Lower lobe of right lung (tissue), 2 donors: Measurements from ENCODE around the gene SLC25A21. TPM values are rescaled to one million over a fixed set of nuclear protein-coding genes. Genes with fewer than 3 reads are reported as not detected.

ENCODE experiments used
- ATAC-seq, 2 donors: fragments of 200-7000 bp; cut with Tn5 transposase; one replicate each; pipeline ENCODE4 v1.9.1; 2020 to 2022; ENCODE audit warnings: mild to moderate bottlenecking in 2 of 2, moderate library complexity in 2 of 2
- DNase-seq: peaks from one replicate; pipeline ENCODE4 v3.0.0-alpha.2; 2020
- H3K27ac ChIP-seq: fragments of 200-600 bp; one replicate; pipeline ENCODE4 v1.8.0; 2022
- H3K27me3 ChIP-seq: fragments of 200-600 bp; one replicate; pipeline ENCODE4 v1.8.0; 2022; ENCODE audit warnings: low read depth
- H3K36me3 ChIP-seq: fragments of 200-600 bp; one replicate; pipeline ENCODE4 v1.8.0; 2022; ENCODE audit warnings: mild to moderate bottlenecking
- H3K4me1 ChIP-seq: fragments of 200-600 bp; one replicate; pipeline ENCODE4 v1.8.0; 2022
- H3K4me3 ChIP-seq: fragments of 200-600 bp; one replicate; pipeline ENCODE4 v1.8.0; 2022; ENCODE audit warnings: mild to moderate bottlenecking
- H3K9me3 ChIP-seq: fragments of 200-600 bp; one replicate; pipeline ENCODE4 v1.8.0; 2022
- intact Hi-C: fragments of 100-400 bp; cut with DNase I; formaldehyde crosslinking; loops from one replicate; pipeline ENCODE4 v1.11.0; 2022
- total RNA-seq: library from RNA; stranded (reverse); fragmentation: NEBNext Ultra II Directional; extraction: Animal tissue kit (Norgen Biotek cat#: 25700); gene quantifications from one replicate; pipeline ENCODE4 v1.2.1, GENCODE V29; 2021
- TF ChIP-seq, protein P1 (sequence below): fragments of 200-600 bp; IDR thresholded peaks from one replicate; pipeline ENCODE4 v1.8.0; 2022; ENCODE audit warnings: antibody characterized with exemption, mild to moderate bottlenecking
- donor health status: DM: no; HTN: yes; CAD: no; lungs with severe emphysema.

The SLC25A21 gene
- total RNA-seq, 1 donor from 2014 or later: 0.38 TPM

- intact Hi-C loops: no loop called here
- Histone ChIP-seq H3K4me1 (no peaks in the 10 kb centered on the region), H3K4me3 (no peak overlapping the region), H3K36me3 (no peaks in the 10 kb centered on the region), H3K27ac (no peak overlapping the region), H3K9me3 (no peaks in the 10 kb centered on the region), H3K27me3 (no peaks in the 10 kb centered on the region)
- DNase-seq (no peak), ATAC-seq (no peak)
- TF ChIP-seq, protein P1, sequence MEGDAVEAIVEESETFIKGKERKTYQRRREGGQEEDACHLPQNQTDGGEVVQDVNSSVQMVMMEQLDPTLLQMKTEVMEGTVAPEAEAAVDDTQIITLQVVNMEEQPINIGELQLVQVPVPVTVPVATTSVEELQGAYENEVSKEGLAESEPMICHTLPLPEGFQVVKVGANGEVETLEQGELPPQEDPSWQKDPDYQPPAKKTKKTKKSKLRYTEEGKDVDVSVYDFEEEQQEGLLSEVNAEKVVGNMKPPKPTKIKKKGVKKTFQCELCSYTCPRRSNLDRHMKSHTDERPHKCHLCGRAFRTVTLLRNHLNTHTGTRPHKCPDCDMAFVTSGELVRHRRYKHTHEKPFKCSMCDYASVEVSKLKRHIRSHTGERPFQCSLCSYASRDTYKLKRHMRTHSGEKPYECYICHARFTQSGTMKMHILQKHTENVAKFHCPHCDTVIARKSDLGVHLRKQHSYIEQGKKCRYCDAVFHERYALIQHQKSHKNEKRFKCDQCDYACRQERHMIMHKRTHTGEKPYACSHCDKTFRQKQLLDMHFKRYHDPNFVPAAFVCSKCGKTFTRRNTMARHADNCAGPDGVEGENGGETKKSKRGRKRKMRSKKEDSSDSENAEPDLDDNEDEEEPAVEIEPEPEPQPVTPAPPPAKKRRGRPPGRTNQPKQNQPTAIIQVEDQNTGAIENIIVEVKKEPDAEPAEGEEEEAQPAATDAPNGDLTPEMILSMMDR: no peak
These were observed 216.4 kb downstream of the SLC25A21 start for GRCh38 chr14:36955967-36956366.

DNA sequence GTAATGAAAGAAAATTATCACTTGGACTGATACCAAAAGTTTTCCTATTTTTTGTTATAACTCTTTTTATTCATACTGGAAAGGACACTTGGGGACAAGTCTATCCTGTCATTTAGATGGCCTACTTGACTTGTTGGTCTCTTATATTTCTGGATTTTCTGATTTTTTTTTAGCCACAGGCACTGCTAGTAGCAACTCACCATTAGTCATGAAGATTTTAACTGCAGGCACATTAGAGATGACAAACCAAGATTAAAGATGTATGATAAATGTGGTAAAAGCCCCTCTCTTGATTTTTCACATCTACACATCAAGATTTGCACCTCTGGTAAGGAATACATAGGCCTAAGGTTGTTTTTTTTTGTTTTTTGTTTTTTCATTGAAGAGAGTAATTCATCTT lies 217.0 kb downstream of the SLC25A21 start:
- H3K9me3 ChIP-seq: no peaks in the 10 kb centered on the region
- no peaks in the 10 kb centered on the region for H3K36me3 ChIP-seq
- ATAC-seq: no peak
- intact Hi-C loops: no loop called here
- H3K4me1 ChIP-seq: no peaks in the 10 kb centered on the region
- TF ChIP-seq, protein P1: no peak
- H3K27ac ChIP-seq: no peak overlapping the region
- H3K27me3 ChIP-seq: no peaks in the 10 kb centered on the region
- no peak overlapping the region for H3K4me3 ChIP-seq
- no peak for DNase-seq

GRCh38 chr14:36952689-36953088 lies 219.7 kb downstream of the SLC25A21 start:
- H3K4me3 ChIP-seq: no peak overlapping the region
- no peaks in the 10 kb centered on the region for H3K36me3 ChIP-seq
- H3K4me1 ChIP-seq: no peaks in the 10 kb centered on the region
- no peak for DNase-seq
- H3K27ac ChIP-seq: no peak overlapping the region
- ATAC-seq: no peak
- TF ChIP-seq, protein P1: no peak
- no peaks in the 10 kb centered on the region for H3K27me3 ChIP-seq
- intact Hi-C loops: no loop called here
- no peaks in the 10 kb centered on the region for H3K9me3 ChIP-seq

- Histone ChIP-seq H3K27me3 (no peaks in the 10 kb centered on the region), H3K36me3 (no peaks in the 10 kb centered on the region), H3K4me3 (no peak overlapping the region), H3K27ac (no peak overlapping the region), H3K9me3 (no peaks in the 10 kb centered on the region), H3K4me1 (no peaks in the 10 kb centered on the region)
- no peak for DNase-seq
- TF ChIP-seq, protein P1: no peak
- ATAC-seq: no peak
- intact Hi-C loops: no loop called here
These were observed 221.0 kb downstream of the SLC25A21 start for GRCh38 chr14:36951380-36951911.

- H3K27me3 ChIP-seq: no peaks in the 10 kb centered on the region
- DNase-seq (no peak), ATAC-seq (no peak)
- H3K9me3 ChIP-seq: no peaks in the 10 kb centered on the region
- H3K4me1 ChIP-seq: no peaks in the 10 kb centered on the region
- no peak overlapping the region for H3K27ac ChIP-seq
- no peak overlapping the region for H3K4me3 ChIP-seq
- intact Hi-C loops: no loop called here
- TF ChIP-seq, protein P1: no peak
- no peaks in the 10 kb centered on the region for H3K36me3 ChIP-seq
These were observed 221.6 kb downstream of the SLC25A21 start for GRCh38 chr14:36950812-36951211.

DNA sequence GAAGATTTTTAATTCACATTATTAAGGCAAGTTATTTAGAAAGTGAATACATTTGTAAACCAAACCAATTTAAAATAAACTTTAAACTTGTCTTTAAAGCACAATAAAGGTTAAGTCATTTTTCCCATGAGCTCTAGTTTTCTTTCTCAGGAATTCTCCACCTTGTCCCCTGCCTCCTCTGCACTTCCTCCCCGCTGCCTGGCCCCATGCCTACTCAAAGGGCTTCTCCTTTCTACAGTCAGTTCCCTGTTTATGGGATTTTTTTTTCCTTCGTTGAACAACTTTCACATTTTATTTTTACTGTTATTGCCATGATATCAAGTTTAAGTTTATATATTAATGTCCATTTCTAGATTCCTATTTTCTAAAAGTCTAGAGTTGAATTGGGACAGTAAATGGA lies 223.0 kb downstream of the SLC25A21 start:
- no peaks in the 10 kb centered on the region for H3K27me3 ChIP-seq
- no peak for ATAC-seq

More for the DNA sequence above, 223.0 kb downstream of the SLC25A21 start:
- no peak overlapping the region for H3K4me3 ChIP-seq
- TF ChIP-seq, protein P1: no peak
- H3K36me3 ChIP-seq: no peaks in the 10 kb centered on the region
- intact Hi-C loops: no loop called here
- no peak overlapping the region for H3K27ac ChIP-seq
- DNase-seq: no peak
- no peaks in the 10 kb centered on the region for H3K4me1 ChIP-seq
- H3K9me3 ChIP-seq: no peaks in the 10 kb centered on the region
